Hepatocyte (in vitro differentiated cells): ENCODE results near the gene DHX58. TPM values are rescaled to one million over a fixed set of nuclear protein-coding genes. Genes with fewer than 3 reads are reported as not detected.
A peak's percentile ranks its signal among the peaks of the same experiment; 100 is the strongest.

Experiments used
- DNase-seq: peaks from one replicate; pipeline ENCODE4 v3.0.0-alpha.2; 2016; ENCODE audit warnings: low spot score
- H2AFZ ChIP-seq: fragments of 200-600 bp; sonication (generic); 2 replicates; pipeline ENCODE4 v1.6.0; 2016; ENCODE audit warnings: antibody characterized with exemption, mild to moderate bottlenecking
- H3K27ac ChIP-seq: fragments of 200-600 bp; sonication (generic); 2 replicates; pipeline ENCODE4 v1.5.1; 2016; ENCODE audit warnings: mild to moderate bottlenecking
- H3K27me3 ChIP-seq: fragments of 200-600 bp; sonication (generic); 2 replicates; pipeline ENCODE4 v1.6.1; 2016
- H3K36me3 ChIP-seq: fragments of 200-600 bp; sonication (generic); replicated peaks from 2 replicates; pipeline ENCODE4 v1.5.1; 2016; ENCODE audit warnings: low read depth; ENCODE audit not compliant: insufficient read depth
- H3K4me1 ChIP-seq: fragments of 200-600 bp; sonication (generic); 2 replicates; pipeline ENCODE4 v1.5.1; 2016; ENCODE audit warnings: mild to moderate bottlenecking, moderate library complexity; ENCODE audit not compliant: insufficient read depth
- H3K4me2 ChIP-seq: fragments of 200-600 bp; sonication (generic); 2 replicates; pipeline ENCODE4 v1.6.0; 2016
- H3K4me3 ChIP-seq: fragments of 200-600 bp; sonication (generic); 2 replicates; pipeline ENCODE4 v1.5.1; 2016; ENCODE audit warnings: mild to moderate bottlenecking
- H3K79me2 ChIP-seq: fragments of 200-600 bp; sonication (generic); 2 replicates; pipeline ENCODE4 v1.6.0; 2017; ENCODE audit warnings: mild to moderate bottlenecking
- H3K9me2 ChIP-seq: fragments of 200-600 bp; sonication (generic); replicated peaks from 2 replicates; pipeline ENCODE4 v1.6.0; 2017; ENCODE audit warnings: mild to moderate bottlenecking; ENCODE audit not compliant: insufficient read depth
- H3K9me3 ChIP-seq: fragments of 200-600 bp; sonication (generic); 2 replicates; pipeline ENCODE4 v1.5.1; 2016; ENCODE audit warnings: low read depth, mild to moderate bottlenecking
- H4K20me1 ChIP-seq: fragments of 200-600 bp; sonication (generic); 2 replicates; pipeline ENCODE4 v1.6.0; 2016; ENCODE audit warnings: mild to moderate bottlenecking; ENCODE audit not compliant: insufficient read depth, poor library complexity, severe bottlenecking
- CTCF ChIP-seq: fragments of 200-600 bp; sonication (generic); IDR thresholded peaks from 2 replicates; pipeline ENCODE4 v1.5.1; 2016; ENCODE audit warnings: antibody characterized with exemption, mild to moderate bottlenecking; ENCODE audit not compliant: poor library complexity
- EZH2 ChIP-seq: fragments of 200-600 bp; sonication (generic); IDR thresholded peaks from 2 replicates; pipeline ENCODE4 v1.6.1; 2016; ENCODE audit warnings: antibody characterized with exemption, mild to moderate bottlenecking, borderline replicate concordance
- EZH2phosphoT487 ChIP-seq: fragments of 200-600 bp; sonication (generic); IDR thresholded peaks from one replicate; pipeline ENCODE4 v1.6.1; 2018; ENCODE audit warnings: antibody characterized with exemption, mild to moderate bottlenecking, low read depth, moderate library complexity; ENCODE audit not compliant: unreplicated experiment, severe bottlenecking
- WGBS: methylation state at CpG from one replicate; pipeline ENCODE4 v1.1.6; 2016; ENCODE audit warnings: low lambda C conversion rate; ENCODE audit errors: missing lambda C conversion rate; 5-methylcytosine and 5-hydroxymethylcytosine counted together
- polyA plus RNA-seq: library from polyadenylated mRNA; unstranded; fragments of >200 nt; fragmentation: Nextera tagmentation; extraction: Ambion mirVana; gene quantifications from 2 replicates; pipeline ENCODE4 v1.2.1, GENCODE V29; 2016
- total RNA-seq: library from RNA; depleted of rRNA; stranded (reverse); fragments of >200 nt; gene quantifications from 2 replicates; pipeline ENCODE4 v1.2.3, GENCODE V29; 2014

The DHX58 gene
- total and polyA plus RNA-seq, 2 experiments from 2014 or later: 1.4 to 1.6 TPM

- peak; percentile 77 for DNase-seq
- 58% methylated on average over 59 of the region's 61 CpGs for WGBS
Measured at GRCh38 chr17:42122371-42123303, 10.1 kb upstream of the DHX58 start, which contains the start of gene HSPB9. TSS of gene HSPB9 (plus strand) at chr17:42122804. CDS start at chr17:42122851, 47 bp downstream.

GRCh38 chr17:42120770-42121769 lies 8.6 kb upstream of the DHX58 start, which contains the start of gene KAT2A:
TSS of gene KAT2A (minus strand) at chr17:42121367. CDS start at chr17:42121304, 63 bp downstream.
- peak within 1 kb of the TSS; percentile 97 for H3K4me3 ChIP-seq
- H3K79me2 ChIP-seq: no peaks in the 10 kb centered on the region
- peak within 1 kb of the TSS; percentile 31 for H3K27ac ChIP-seq
- WGBS: 16% methylated on average over 39 of the region's 57 CpGs
- DNase-seq: peak; percentile 92
- H3K9me3 ChIP-seq: no peaks in the 10 kb centered on the region
- no peaks in the 10 kb centered on the region for H3K27me3 ChIP-seq
- TF ChIP-seq EZH2 (no peak), CTCF (no peak), EZH2phosphoT487 (no peak)
- no peaks in the 10 kb centered on the region for H4K20me1 ChIP-seq
- peak within 1 kb of the TSS; percentile 93 for H3K4me2 ChIP-seq
- no peaks in the 10 kb centered on the region for H3K9me2 ChIP-seq
- H2AFZ ChIP-seq: peak within 1 kb of the TSS; percentile 97
- peaks cover 7% of the 10 kb centered on the region for H3K4me1 ChIP-seq
- H3K36me3 ChIP-seq: no peaks in the 10 kb centered on the region

More at GRCh38 chr17:42122371-42123303, 10.1 kb upstream of the DHX58 start, which contains the start of gene HSPB9:
- Histone ChIP-seq H3K27ac (peak within 1 kb of the TSS; percentile 31), H3K4me3 (no peak within 1 kb of the TSS), H3K36me3 (no peaks in the 10 kb centered on the region), H3K4me1 (peaks cover 7% of the 10 kb centered on the region), H3K79me2 (no peaks in the 10 kb centered on the region), H3K9me2 (no peaks in the 10 kb centered on the region), H3K4me2 (peak within 1 kb of the TSS; percentile 59), H3K27me3 (no peaks in the 10 kb centered on the region), H2AFZ (peak within 1 kb of the TSS; percentile 72), H4K20me1 (no peaks in the 10 kb centered on the region), H3K9me3 (no peaks in the 10 kb centered on the region)
- no peak for TF ChIP-seq CTCF
- no peak for TF ChIP-seq EZH2
- TF ChIP-seq EZH2phosphoT487: no peak

GRCh38 chr17:42120161-42120769 lies 7.8 kb upstream of the DHX58 start:
- no peak for TF ChIP-seq CTCF
- TF ChIP-seq EZH2phosphoT487: no peak
- TF ChIP-seq EZH2: no peak
- 77% methylated on average over 7 of the region's 7 CpGs for WGBS
- Histone ChIP-seq H3K27me3 (no peaks in the 10 kb centered on the region), H3K9me2 (no peaks in the 10 kb centered on the region), H3K36me3 (no peaks in the 10 kb centered on the region), H3K27ac (no peak overlapping the region), H3K4me2 (peak overlapping the region; percentile 93), H4K20me1 (no peaks in the 10 kb centered on the region), H3K4me3 (no peak overlapping the region), H3K79me2 (no peaks in the 10 kb centered on the region), H3K4me1 (peaks cover 7% of the 10 kb centered on the region), H3K9me3 (no peaks in the 10 kb centered on the region), H2AFZ (no peak overlapping the region)
- DNase-seq: no peak
